Measurements from ENCODE around the gene PDZRN3.

The PDZRN3 gene

DNA sequence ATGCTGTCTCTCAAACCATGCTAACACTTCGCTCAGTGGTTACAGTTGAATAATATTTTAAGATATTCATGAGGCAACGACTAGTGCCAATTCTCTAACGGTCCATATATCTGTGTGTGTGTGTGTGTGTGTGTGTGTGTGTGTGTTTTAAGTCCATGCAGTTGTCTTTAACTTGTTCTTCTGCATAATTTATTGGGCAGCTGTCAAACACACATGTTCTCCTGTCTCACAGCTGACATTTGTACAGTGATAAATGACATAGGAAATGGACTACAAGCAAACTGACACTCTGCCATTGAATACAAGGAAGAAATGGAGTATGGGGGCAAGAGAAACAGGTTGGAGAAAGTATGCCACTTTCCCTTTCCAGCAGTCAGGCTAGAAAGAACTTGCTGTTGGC lies 172.0 kb downstream of the PDZRN3 start:
- DNase-seq (ENCODE audit: low spot score), result no peak

DNA sequence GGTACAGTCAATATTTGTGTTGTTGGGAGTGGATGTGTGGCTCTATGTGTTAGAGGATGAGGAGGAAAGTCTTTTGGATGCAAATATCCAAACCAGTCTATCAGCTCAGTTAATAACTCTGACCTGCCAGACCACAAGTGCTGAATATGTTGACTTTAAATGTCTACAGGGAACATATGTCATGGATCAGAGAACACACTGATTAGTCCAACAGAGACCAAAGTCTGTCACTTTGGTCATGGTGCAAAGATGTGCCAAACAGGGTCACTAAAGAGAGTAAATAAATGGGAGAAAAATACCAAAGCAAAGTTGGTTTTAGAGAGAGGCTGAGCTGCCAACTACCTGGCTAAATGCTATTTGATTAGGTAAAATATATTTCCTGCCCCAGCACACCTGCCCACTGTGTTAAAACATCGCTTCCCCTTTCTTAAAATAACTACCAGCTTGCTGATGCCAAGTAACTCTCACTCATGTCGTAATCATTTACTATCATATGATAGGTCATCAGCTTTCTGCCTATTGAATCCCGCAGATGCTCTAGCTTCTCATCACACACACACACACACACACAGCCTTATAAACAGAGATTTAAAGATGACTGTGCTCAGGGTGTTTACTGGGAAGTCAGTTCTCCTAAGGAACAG lies 173.3 kb downstream of the PDZRN3 start:
- DNase-seq (ENCODE audit: low spot score), result no peak

DNA sequence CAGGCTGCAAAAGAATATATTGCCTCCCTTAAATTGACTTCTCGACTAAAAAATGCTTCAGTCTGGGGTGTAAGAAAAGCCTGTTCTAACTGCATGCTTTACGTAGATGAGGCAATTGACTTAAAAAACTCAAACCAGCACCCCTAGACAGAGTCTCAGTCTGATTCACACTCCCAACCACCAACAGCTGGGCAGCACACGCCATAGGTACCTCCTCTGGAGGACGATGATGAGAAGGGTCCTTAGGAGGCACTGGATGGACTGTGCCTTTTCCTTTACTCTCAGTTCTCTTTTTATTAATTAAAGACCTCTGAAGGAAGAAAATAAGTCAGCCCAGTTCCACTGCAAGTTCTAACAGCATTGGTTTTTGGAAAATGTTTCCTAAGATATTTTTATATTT lies 175.0 kb downstream of the PDZRN3 start:
- DNase-seq (ENCODE audit: low spot score), result no peak

DNA sequence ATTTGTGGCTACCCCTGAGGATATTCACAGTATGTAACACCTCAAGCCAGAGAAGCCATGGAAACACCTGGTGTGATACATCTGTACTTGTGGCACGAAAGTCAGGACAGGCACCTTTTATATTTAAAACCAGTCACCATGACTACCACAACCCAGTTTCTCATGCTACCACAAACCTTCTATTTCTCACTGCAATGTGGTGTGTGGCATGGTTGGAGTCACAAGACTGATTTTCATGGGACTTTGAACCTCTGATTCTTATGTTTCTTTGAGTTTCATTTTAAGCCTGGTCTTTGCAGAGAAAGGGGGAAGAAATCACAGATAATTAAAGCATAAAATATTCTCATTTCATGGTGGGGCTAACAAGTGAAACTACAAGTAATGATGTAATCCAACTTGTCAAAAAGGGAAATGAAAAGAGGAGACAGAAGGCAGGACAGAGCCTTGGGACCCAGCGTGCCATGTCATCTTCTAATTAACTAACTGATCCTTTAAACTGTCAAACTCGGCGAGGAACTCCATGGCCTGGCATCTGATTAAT lies 175.9 kb downstream of the PDZRN3 start:
- DNase-seq (ENCODE audit: low spot score), result no peak

DNA sequence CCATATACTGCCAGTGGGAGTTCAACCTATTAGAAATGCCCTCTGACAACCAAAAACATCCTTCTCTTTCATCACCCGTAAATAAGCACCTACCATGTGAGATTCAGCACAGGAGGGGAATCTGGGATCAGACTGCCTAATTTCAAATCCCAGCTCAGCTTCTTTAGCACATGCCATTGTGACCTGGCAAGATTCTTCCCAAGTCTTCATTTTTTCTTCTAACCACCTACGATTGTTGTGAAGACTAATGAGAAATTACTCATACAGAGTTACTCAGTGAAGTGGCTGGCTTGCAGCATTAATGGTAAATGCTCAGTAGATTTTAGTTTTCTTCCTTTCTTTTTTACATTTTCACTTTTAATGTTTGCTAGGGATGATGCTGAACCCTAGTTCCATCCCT lies 176.7 kb downstream of the PDZRN3 start:
- DNase-seq (ENCODE audit: low spot score), result no peak

DNA sequence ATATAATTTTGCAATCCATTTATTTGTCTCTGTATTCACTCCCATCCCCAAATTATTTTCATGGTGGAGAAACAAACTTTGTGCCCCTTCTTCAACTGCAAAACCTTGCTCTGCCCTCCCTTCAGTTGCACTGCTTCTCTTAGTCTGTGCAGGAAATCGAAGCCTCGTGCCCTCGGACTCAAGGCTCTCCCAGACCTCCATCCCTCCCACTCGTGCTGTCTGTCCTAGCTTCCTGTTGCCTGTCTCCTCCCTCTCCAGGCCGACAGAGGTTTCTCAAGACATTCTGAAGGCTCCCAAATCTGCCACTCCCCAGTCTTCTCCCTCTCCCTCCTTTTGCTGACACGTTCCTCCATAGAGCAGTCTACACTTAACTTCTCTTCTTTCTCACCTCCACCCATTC lies 177.6 kb downstream of the PDZRN3 start:
- no peak for DNase-seq (ENCODE audit: low spot score)

DNA sequence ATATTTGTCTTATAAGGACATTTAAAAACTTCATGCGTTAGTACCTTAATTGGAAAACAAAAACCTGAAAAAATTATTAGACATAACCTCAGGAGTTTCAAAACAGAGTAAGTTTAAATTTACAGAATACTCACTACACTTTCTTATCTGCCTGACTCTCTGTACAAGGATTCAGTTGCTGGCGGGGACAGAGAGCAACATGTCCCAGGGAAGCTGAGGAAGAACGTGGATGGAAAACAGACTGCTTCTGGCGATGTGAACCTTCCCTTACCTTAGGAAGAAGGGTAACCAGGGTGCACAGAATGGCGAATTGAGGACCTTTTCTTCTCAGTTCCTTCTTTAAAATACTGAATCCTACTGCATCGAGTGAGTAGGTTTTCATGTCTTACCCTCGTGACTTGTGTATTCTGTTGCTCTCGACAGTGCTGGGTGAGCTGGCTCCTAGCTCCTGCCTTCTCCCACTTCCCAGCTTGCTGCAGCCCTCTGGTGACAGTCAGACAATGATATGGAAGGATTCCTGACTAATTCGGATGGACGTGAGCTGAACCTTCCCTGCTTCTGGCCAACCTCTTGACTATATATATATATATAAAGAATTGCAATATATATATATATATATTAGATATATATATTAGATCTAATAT lies 178.2 kb downstream of the PDZRN3 start:
- no peak for DNase-seq (ENCODE audit: low spot score)

DNA sequence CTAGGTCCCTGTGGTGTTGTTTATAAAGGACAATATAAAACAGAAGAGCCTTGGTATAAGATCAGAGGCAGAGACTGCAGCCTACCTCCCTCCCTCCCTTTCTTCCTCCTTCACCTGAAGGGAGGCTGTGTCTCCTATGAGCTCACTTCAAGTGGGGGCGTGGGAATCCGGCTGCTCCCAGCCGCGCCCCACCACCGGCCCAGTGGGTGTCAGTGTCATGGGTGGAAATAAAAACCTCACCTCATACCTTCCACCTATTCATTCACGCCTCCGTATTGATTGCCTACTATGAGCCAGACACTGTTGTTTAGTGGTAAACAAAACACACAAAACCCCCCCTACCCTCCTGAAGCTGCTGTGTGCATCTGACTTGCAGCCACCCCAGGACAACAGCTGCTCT lies 181.9 kb downstream of the PDZRN3 start:
- no peak for DNase-seq (ENCODE audit: low spot score)

DNA sequence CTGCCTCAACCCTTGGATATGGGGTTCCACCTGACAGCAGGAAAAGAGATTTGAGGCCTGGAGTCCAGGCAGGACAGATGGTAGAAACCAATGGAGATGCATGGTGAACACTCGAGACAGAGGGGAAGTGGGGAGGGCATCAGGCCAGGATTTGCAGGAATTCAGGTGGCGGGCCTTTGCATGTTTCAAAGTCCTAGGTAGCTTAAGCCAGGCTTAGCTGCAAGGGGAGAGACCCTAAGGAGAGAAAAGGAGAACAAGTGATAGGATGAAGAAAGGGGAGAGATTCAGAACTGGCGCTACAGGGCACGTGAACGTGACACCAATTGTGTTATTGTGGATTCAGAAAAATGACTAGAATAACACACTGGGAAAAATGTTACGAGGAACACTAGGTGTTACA lies 182.6 kb downstream of the PDZRN3 start:
- DNase-seq (ENCODE audit: low spot score), result no peak

DNA sequence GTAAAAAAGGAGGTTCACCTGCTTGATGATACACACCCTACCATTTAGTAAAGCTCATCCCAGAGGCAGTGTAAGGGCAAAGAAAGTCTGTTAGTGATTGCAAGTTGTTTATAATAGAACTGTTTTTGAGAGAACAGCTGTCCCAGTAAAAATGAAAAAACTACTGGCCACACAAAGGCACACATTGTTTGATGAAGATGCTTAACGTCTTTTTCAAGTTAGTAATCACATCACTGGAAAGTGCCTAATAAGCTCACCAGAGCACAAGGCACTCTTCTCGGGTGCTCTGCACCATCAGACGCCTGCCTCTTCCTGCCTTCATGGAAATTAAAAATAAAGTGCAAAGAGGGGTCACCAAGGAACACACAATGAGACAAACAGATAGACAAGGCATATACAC lies 186.9 kb downstream of the PDZRN3 start:
- DNase-seq (ENCODE audit: low spot score), result no peak

DNA sequence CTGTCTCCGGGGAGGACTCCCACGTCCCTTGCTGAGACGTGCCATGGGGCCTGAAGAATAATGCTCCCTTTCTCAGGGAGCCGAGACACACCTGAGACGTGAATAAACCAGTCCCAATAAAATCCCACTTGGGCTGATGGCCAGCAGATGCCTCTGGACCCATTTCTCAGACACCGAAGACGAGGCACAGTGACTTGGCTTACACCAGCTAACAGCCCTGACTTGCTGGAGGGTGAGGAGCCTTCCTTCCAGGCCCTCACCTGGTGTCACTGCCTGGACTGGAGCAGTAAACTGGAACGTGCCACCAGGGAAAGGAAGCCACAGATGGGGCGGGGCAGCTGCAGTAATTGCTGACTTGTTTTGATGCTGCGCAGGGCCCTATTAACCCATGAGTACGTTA lies 189.7 kb downstream of the PDZRN3 start:
- DNase-seq (ENCODE audit: low spot score), result no peak

DNA sequence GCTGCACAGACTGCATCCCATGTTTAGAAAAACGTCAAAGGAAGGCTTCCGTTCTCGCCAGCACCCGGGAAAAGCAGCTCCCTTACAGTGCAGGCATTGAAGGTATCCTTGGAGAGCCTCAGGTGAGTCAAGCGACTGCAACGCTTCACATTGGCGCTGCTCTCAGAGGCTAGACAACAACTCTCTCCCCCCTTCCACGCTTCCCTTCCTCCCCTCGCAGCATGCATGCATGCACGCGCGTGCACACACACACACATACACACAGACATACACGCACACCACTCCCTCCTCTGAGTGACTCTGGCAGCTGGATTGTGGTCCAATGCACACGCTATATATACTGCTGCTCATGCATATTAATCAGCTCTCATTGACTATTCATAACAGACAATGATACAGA lies 191.1 kb downstream of the PDZRN3 start:
- peak; percentile 21 for DNase-seq (ENCODE audit: low spot score)

DNA sequence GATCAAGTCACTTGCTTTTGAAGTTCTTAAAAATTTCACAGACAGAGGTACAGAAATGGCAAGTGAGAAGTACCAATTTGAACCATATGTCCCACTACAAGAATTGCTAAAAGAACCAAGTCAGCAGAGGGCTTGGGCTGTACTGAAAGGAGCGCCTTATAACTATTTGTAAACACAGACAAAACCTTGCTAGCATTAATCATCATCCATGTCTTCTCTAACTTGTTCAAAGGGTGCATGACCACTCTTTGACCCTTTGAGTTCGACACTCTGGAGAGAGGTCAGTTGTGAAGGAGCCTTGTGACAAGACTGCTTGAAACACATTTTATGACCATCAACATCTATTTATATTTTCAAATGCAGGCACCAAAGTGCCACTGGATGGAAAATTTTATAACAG lies 191.7 kb downstream of the PDZRN3 start:
- no peak for DNase-seq (ENCODE audit: low spot score)

DNA sequence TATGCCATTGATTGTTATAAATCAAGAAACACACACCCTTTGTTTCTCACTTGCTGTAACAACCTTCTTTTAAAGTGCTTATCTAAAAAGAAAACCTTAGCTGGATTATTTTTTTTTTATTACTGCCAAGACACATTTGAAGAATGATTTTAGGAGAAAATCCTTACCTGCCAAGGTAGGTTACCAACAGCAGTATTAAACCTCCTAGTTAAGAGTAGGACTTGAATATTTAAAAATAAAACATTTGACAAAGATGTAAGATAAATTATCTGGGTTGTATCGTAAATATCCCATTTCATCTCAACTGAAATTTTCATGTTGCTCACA lies 192.1 kb downstream of the PDZRN3 start:
- no peak for DNase-seq (ENCODE audit: low spot score)

DNA sequence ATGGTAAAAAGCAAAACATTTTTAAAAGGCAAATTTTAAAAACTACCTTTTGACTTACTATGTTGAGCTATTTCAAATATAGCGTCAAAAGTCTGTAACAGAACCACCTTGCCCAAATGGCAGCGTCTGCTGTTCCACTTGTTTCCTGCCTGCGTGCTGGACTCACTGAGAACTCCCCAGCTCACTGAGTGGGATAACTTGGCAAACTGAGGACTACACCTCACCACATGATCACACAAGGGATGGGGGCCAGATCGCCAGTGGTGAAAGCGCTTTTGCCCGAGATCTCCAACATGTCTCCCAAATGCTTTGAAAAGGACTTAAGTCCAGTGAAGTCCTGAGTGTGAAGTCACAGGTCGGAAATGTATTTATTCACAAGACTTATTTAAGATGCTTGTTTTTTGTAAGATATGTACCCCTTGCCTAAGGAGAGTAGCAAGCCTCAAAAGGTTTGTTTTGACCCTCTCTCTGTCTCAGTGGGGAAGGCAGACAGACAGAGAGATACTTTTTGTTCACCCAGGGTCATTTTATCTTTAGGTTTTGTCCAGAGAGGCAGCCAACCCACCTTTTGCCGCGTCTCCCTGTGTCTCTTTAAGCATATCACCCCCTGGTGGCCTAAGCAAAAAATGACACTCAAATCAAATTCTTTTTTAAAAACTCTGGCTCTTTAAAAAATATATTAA lies 192.6 kb downstream of the PDZRN3 start:
- peak; percentile 52 for DNase-seq (ENCODE audit: low spot score)

DNA sequence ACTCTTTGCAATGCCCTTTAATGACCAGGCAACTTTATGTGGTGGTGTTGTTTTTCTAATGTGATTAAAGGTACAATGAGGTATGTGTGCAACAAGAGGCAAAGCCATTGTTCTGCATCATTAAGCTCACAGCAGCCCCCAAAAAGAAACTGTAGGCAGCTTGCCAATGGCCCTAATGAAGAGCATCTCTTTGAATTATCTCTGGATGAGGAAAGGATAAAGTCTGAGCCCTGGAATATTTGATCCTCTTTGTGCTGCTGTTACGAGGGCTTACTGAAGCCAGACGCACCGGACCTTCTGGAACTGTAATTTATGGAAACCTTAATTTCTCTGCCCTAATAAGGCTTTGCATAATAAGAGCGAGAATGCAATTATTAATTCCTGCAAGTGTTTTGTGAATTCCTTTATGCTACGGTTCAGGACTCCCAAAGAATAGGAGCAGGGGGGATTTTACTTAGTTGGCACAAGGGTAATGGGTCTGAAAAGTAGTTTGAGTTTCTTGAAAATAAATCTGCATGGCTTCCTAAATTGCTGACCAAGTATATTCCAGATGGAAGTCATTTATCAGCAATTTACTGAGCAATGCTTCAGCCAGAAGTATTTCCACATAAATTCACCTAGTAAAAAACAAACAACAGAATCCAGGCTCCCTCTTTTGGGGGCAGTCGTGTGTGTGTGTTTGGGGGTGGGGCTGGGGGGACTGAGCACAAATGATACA lies 193.4 kb downstream of the PDZRN3 start:
- DNase-seq (ENCODE audit: low spot score), result no peak

DNA sequence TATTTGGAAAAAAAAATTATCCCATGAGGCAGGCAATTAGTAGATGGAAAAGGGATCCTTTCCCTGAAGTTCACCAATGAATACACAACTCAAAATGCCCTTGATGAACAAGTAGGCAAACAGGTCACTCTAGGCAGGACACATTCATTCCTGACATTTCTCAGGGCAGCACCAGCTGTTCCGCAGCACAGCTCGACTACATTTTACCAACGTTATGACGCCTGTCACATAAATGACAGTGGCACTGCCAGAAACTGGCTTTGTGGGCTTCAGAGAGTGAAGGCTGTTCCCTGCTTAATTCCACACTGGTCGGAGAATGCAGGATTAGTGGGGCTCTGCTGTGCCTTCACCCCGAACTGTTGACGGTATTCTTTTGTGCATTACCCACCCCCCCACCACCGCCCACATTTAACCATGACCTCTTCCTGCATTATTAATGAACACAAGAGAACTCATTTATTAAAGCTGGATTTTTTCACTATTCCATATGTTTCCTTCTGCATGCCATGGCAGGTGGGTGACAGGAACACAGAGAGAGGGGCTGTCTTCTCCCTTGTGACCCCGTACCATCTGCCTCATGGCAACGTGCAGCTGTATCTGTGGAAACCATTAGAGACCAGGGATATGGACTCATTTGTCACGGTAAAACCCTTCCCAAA lies 197.6 kb downstream of the PDZRN3 start:
- no peak for DNase-seq (ENCODE audit: low spot score)

DNA sequence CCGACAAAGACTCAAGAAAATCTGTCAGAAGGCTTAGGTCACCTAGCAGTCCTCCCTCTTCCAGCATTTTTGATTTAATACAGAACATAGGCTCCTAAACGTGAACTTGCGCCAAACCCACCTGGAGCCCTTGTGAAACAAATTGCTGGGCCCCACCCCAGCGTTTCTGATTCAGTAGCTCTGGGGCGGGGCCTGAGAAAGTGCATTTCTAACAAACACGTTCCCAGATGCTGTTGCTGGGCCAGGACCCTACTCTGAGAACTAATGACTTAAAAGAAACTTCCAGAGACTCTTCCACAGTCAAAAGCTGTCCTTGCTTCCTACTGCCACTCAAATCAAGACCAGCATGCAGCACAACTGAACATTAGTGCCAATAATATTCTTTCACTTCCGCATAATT lies 198.1 kb downstream of the PDZRN3 start:
- DNase-seq (ENCODE audit: low spot score), result no peak

DNA sequence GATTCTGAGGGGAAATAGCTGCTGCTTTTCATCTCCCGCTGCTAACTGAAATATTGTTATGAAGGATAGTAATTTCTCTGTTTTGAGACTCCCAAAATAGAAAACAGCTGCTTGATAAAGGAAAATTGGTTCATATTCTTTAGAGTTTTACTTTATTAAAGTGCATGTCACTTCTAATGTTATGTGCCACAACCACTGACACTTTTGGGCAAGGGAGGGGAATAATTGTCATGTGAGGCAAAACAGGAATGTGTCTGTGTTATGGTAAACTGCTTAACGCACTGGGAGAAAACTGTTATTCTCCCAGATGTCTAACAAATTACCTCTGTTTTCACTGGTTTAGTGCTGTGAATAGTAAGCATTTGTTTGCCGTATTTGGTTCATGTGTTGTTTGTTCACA lies 201.6 kb downstream of the PDZRN3 start:
- DNase-seq (ENCODE audit: low spot score), result no peak

DNA sequence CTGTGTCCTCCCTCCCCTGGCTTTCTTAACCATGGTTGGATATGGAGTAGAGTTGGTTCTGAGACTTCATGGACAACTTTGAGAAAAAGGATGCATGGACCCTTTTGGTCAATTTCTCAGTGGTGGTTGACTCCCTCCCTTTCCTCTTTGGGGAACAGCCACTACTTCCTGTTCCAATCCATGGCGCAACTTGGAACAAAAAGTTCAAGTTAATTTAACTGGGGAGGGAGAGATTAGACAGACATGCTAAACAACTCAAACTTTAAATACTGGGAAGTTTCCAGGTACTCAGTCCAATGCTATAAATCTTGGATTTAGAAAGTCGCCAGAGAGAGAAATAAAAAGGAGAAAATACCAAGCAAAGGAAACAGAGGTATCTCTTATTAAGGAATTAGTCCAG lies 202.2 kb downstream of the PDZRN3 start:
- DNase-seq (ENCODE audit: low spot score), result no peak

DNA sequence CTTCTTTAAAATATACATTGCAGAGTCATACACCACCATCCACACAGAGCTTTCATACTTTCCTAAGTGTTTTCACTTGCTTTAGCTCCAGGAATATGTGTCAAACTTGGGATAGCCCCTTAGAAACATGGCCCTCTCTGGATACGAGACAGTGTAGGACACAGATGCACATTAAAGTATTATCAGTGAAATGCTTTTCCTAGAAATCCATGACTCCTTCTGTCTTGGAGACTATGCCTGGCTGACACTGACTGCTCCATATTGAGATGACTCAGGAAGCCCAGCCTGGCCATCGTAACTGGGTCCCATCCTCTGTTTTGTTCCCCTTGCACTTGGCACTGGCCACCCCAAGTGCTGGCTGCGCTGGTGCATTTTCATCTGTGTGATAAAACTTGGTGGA lies 204.8 kb downstream of the PDZRN3 start:
- DNase-seq (ENCODE audit: low spot score), result no peak

DNA sequence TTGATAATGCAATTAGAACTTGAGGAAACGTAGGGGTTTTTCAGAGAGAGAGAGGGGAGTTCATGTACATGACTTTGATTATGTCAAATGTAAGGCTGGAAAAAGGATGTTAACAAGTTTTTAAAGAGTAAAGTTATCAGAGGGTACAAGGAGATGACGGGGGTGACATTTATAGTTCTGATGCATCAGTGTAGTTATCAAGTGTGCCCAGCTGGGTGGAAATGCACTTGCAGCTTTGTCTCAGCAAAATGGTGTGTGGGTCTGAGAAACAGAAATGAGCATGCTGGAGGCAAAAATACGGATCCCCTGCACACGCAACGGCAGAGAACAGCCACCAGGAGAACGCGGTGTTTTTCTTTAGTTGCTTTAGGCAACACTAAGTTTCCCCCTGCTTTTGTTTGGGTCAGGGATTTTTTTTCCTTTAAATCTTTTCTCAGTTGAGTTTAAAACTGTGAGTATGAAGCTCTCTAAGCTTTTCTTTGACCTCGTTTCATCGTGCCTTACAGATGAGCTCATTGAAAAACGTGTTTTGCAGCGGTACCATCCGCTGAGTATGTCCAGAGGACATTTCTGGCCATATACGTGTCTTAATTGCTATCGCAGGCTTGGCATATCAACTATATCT lies 205.4 kb downstream of the PDZRN3 start:
- DNase-seq (ENCODE audit: low spot score), result no peak

Measured in Ammon's horn (tissue), 1 donor.